H1 (cell line): Measurements from ENCODE around the gene TXNDC11. TPM values are rescaled to one million over a fixed set of nuclear protein-coding genes. Genes with fewer than 3 reads are reported as not detected.

Experiments
- ASH2L ChIP-seq: fragments of 200-600, 300-600 bp; sonication (generic); IDR thresholded peaks from one replicate; pipeline ENCODE4 v1.7.1; 2017; ENCODE audit warnings: low read length
- BCL11A ChIP-seq, 2 experiments: IDR thresholded peaks; one replicate each; pipeline ENCODE4 v1.6.1; 2011; ENCODE audit warnings: low read depth in 2 of 2, low read length in 2 of 2, mild to moderate bottlenecking in 2 of 2
- CTBP2 ChIP-seq: IDR thresholded peaks from 2 replicates; pipeline ENCODE4 v1.7.0; 2011; ENCODE audit warnings: borderline replicate concordance, mild to moderate bottlenecking, moderate library complexity, mixed read lengths, low read length; ENCODE audit not compliant: insufficient read depth, insufficient read length
- E2F6 ChIP-seq: IDR thresholded peaks from 2 replicates; pipeline ENCODE4 v1.6.1; 2012; ENCODE audit warnings: inconsistent platforms
- PHF8 ChIP-seq: fragments of 200-600 bp; sonication (generic); conservative IDR thresholded peaks from 2 replicates; pipeline ENCODE4 v1.7.1; 2012; ENCODE audit warnings: low read depth, mild to moderate bottlenecking, inconsistent platforms, low read length, moderate library complexity
- SP1 ChIP-seq: IDR thresholded peaks from 2 replicates; pipeline ENCODE4 v1.6.1; 2011; ENCODE audit warnings: low read depth, low read length
- polyA plus RNA-seq, 7 experiments: library from polyadenylated mRNA; depleted of rRNA in 3 of 7; stranded (reverse) in 5 of 7; unstranded in 2 of 7; fragments of >200 nt in 5 of 7; fragments of 200-250 nt in 2 of 7; gene quantifications; 1 replicate in 5 of 7; 2 replicates in 1 of 7; 4 replicates in 1 of 7; pipeline versions ENCODE4 v1.2.1 to v1.2.3, GENCODE V29; 2011 to 2013; ENCODE audit warnings: missing spikeins in 2 of 7, mixed read lengths in 2 of 7
- total RNA-seq: library from RNA; stranded (reverse); fragmentation: NEBNext Ultra II Directional; extraction: Animal tissue kit (Norgen Biotek cat#: 25700); gene quantifications from 2 replicates; pipeline ENCODE4 v1.2.1, GENCODE V29; 2021

Gene TXNDC11
- total and polyA plus RNA-seq, 2 of the 8 experiments (the other 6 are each of a cell fraction or from before 2014, with no cell fraction given) = 13.5 to 13.8 TPM

GRCh38 chr16:11708421-11708820 lies 34.2 kb downstream of the TXNDC11 start (continued):
- TF ChIP-seq E2F6 = no peak
- TF ChIP-seq ASH2L = no peak
- no peak for TF ChIP-seq CTBP2
- no peak for TF ChIP-seq BCL11A (IDR thresholded peaks at IDR 0.05; ENCODE audit: low read depth in 2 of 2, low read length in 2 of 2)
- TF ChIP-seq SP1 = no peak
- TF ChIP-seq PHF8 = no peak
